ELF-1 (cell line): ENCODE results near the gene ZNF385A.
A peak's percentile ranks its signal among the peaks of the same experiment; 100 is the strongest.
"Not testable (repeated sequence)": the region's sequence is repeated elsewhere in the genome, so short reads cannot be mapped to it uniquely, and the experiment has no call there.

Experiments used
- DNase-seq: peaks from one replicate; pipeline ENCODE4 v3.0.0-alpha.2; 2016; ENCODE audit warnings: low read depth, low spot score

The ZNF385A gene

DNA sequence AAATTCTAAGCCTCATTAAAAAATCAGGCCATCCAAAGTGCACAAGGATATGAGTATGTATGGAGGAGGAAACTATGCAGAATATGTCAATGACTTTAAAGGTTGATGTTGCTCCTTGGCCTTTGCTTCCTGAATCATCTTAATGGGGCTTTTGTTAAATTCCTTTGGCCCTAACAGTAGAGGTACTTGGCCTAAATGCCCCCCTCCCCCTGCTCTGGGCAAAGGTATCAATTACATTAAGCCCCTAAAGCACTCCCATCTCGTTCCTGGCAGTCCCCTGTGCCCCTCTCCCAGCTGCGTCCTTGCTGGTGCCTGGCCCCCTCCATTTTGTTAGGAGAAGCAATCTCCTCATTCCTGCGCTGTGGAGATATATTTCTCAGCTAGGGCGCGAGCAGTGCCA, 54.8 kb downstream of the ZNF385A start:
- DNase-seq: no peak

DNA sequence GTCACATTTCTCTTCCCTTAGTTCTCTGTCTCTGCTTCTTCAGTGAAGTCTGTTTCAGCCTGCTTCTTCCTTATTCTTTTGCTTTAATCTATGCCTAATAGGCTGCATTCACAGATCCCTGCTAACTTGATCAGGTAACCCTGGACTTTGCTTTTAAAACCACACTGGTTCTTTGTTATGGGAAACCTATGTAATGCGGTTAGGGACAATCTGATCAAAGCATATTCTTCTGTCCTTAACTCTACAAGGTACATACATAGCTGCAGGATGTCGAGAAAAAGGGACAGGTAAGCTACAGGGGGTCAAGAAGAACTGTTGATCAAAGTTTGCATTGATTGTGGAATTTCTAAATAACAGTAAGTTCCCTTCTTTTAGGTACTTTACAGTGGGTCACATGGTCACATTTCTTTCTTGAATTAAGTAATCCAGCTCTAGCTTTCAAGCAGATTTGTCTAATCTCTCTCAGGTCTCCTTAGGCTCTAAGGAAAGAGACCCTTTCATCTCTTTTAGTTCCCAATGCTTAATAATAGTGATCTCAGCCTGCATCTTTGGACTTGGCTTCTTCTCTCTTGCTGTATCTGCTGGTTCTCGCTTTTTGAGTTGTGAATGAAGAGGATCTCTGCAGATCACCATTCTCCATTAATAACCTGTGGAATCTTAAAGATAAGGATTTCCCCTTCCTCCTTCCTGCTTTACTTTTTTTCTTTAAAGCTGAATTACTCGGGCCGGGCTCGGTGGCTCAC, 55.8 kb downstream of the ZNF385A start:
- no peak for DNase-seq

DNA sequence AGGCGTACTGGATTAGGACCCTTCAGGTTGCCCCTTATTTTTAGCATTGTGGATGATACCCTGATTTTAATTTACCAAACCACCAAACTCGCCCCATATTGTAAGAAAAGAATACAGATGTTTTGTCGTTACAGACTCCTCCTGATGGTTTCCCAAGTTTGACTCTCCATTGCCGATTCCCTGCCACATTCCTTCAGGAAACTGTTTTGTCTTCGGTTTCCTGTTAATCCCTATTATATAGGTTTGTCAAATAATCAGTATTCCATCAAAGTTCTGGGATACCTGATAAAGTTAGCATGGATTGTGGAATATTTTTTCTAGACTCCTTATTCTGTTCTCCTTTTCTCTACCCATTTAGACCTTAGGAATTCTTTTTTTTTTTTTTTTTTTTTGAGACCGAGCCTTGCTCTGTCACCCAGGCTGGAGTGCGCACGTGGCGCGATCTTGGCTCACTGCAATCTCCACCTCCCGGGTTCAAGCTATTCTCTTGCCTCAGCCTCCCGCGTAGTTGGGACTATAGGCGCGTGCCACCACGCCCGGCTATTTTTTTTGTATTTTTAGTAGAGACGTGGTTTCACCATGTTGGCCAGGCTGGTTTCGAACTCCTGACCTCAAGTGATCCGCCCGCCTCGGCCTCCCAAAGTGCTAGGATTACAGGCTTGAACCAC, 59.0 kb downstream of the ZNF385A start:
- DNase-seq: not testable (repeated sequence)

DNA sequence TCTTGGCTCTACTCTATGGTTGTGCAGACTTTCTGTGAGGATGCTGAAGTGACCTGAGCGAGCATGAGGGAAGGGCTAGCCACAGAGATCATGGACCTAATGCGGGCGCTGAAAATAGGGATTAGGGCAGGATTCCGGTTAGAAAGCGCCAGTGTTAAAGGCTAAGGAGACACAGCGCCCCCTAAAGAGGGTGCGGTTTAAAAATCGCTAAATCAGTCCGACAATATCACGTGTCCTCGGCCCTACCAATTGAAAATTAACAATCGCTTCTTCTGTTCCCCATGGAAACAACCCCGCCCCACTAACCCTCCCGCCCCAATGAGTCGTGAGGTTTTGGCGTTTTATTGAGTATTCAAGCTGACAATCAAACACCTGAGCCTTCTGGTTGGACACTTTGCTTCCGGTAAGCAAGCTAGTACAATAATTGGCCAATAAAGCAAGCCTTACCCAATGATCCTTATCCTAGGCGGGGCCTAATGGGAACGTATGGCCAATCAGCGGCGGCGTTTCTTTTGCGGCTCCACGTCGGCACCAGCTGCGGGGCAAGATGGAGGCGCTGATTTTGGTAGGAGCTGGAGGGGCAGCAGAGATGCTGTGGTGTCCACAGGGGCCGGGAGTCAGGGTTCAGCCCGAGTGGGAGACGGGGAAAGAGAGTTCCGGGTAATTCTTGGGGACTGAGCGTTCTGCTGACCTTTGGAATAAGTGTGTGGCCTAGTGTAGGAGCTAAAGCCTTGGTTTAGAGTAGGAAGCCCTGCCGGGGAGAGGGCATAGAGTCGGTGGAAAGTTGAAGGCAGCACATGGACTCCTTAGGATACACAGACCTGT, 59.7 kb downstream of the ZNF385A start, which contains the start of gene COPZ1:
COPZ1 (plus strand) TSS at position 515 of the 825 bp plus-strand sequence; CDS start at position 548, 33 bp downstream.
- DNase-seq: peak; percentile 100

DNA sequence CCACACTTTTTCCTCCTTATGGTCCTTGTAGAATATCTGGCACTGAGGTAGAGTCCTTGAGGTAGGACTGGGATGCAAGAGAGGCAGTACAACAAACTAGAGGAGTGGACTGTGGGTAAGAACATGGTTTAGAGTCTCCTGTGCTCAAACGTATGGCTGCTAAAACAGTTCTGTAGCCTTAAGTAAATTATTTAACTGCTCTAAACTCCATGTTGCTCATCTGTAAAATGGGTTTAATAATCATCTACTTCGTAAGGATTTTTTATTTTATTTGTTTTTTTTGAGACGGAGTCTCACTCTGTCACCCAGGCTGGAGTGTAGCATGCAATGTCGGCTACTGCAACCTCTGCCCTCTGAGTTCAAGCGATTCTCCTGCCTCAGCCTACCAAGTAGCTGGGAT, 63.2 kb downstream of the ZNF385A start:
- no peak for DNase-seq
